GM12878 (cell line): ENCODE results near the gene LEMD2. TPM values are rescaled to one million over a fixed set of nuclear protein-coding genes. Genes with fewer than 3 reads are reported as not detected.
A peak's percentile ranks its signal among the peaks of the same experiment; 100 is the strongest.

Experiments
- ATAC-seq: fragments of 200-7000 bp; cut with Tn5 transposase; 3 replicates; pipeline ENCODE4 v1.9.1; 2020; ENCODE audit warnings: mild to moderate bottlenecking, moderate library complexity
- BruUV-seq: library from RNA; stranded (reverse); fragments of 400-500 nt; replicated peaks from 2 replicates; lab custom pipeline; 2021; lab: Mats Ljungman, UMichigan
- CTCF ChIA-PET: fragments of 300-600 bp; sonication (Branson Sonifier 250); formaldehyde crosslinking; extraction: SDS; loops from one replicate; lab custom pipeline; 2021; ENCODE audit warnings: inconsistent platforms; lab: Yijun Ruan, JAX
- POLR2A ChIA-PET: fragments of 350-600 bp; formaldehyde crosslinking; extraction: SDS; loops from one replicate; lab custom pipeline; 2021; ENCODE audit warnings: inconsistent platforms; lab: Charles Lee
- RAD21 ChIA-PET: fragments of 300-600 bp; sonication (Branson Sonifier 250); formaldehyde crosslinking; loops from one replicate; lab custom pipeline; 2023; ENCODE audit warnings: antibody characterized with exemption; ENCODE audit not compliant: unreplicated experiment; lab: Charles Lee
- SMC1A ChIA-PET: fragments of 300-600 bp; sonication (Branson Sonifier 250); formaldehyde crosslinking; loops from one replicate; lab custom pipeline; 2023; ENCODE audit not compliant: unreplicated experiment, uncharacterized antibody; lab: Charles Lee
- DNase-seq: peaks from one replicate; pipeline ENCODE4 v3.0.0-alpha.2; 2011; ENCODE audit warnings: low read depth, low spot score
- FAIRE-seq: peaks from 3 replicates; lab custom pipeline; 2011; peaks lifted over from hg19 to GRCh38; lab: Jason Lieb, UNC
- H2AFZ ChIP-seq: 2 replicates; pipeline ENCODE4 v1.6.0; 2011; ENCODE audit warnings: low read depth, low read length, control low read depth; ENCODE audit not compliant: control insufficient read depth
- H3K27ac ChIP-seq: 2 replicates; pipeline ENCODE4 v1.5.1; 2011; ENCODE audit warnings: control low read depth; ENCODE audit not compliant: control insufficient read depth, insufficient read depth
- H3K27me3 ChIP-seq, 2 experiments: replicated peaks in 1 of 2; 2 replicates each; pipeline versions ENCODE4 v1.6.0 to v1.6.1; 2011; ENCODE audit warnings: low read length in 1 of 2; ENCODE audit not compliant: control insufficient read depth in 2 of 2, insufficient read depth in 2 of 2
- H3K36me3 ChIP-seq, 2 experiments: 2 replicates each; pipeline ENCODE4 v1.5.1; 2011; ENCODE audit warnings: low read length in 1 of 2; ENCODE audit not compliant: control insufficient read depth in 2 of 2, insufficient read depth in 2 of 2
- H3K4me1 ChIP-seq: 2 replicates; pipeline ENCODE4 v1.6.1; 2011; ENCODE audit warnings: mild to moderate bottlenecking, low read length, moderate library complexity, mixed read lengths; ENCODE audit not compliant: control insufficient read depth, insufficient read depth
- H3K4me2 ChIP-seq: 2 replicates; pipeline ENCODE4 v1.6.0; 2011; ENCODE audit warnings: control low read depth; ENCODE audit not compliant: control insufficient read depth, insufficient read depth
- H3K4me3 ChIP-seq: fragments of 200-600 bp; sonication (generic); 2 replicates; pipeline ENCODE4 v1.5.1; 2016
- H3K79me2 ChIP-seq: 2 replicates; pipeline ENCODE4 v1.6.0; 2011; ENCODE audit warnings: low read length; ENCODE audit not compliant: control insufficient read depth, insufficient read depth
- H3K9ac ChIP-seq: 2 replicates; pipeline ENCODE4 v1.8.0; 2011; ENCODE audit warnings: low read length, control low read depth, mixed read lengths; ENCODE audit not compliant: control insufficient read depth, insufficient read depth
- H3K9me3 ChIP-seq: replicated peaks from 3 replicates; pipeline ENCODE4 v1.5.1; 2011; ENCODE audit warnings: mild to moderate bottlenecking, low read length; ENCODE audit not compliant: control insufficient read depth, insufficient read depth
- H4K20me1 ChIP-seq: 2 replicates; pipeline ENCODE4 v1.6.0; 2011; ENCODE audit not compliant: control insufficient read depth, insufficient read depth
- CTCF ChIP-seq, 3 experiments: IDR thresholded peaks in 2 of 3; conservative IDR thresholded peaks in 1 of 3; 2 replicates each; pipeline ENCODE4 v1.5.1; 2011; ENCODE audit warnings: low read depth in 3 of 3, low read length in 3 of 3, mild to moderate bottlenecking in 3 of 3, control low read depth in 2 of 3, moderate library complexity in 2 of 3, inconsistent platforms in 1 of 3, mixed read lengths in 1 of 3; ENCODE audit not compliant: control insufficient read depth in 2 of 3, insufficient read depth in 1 of 3; ENCODE audit errors: extremely low read depth in 1 of 3
- FOXM1 ChIP-seq: IDR thresholded peaks from 2 replicates; pipeline ENCODE4 v1.6.1; 2012; ENCODE audit warnings: low read depth, mild to moderate bottlenecking, inconsistent platforms, low read length, moderate library complexity
- NR2C2 ChIP-seq: IDR thresholded peaks from 2 replicates; pipeline ENCODE4 v1.6.1; 2011; ENCODE audit warnings: borderline replicate concordance, low read depth; ENCODE audit not compliant: control insufficient read depth, insufficient read length
- RCOR1 ChIP-seq: conservative IDR thresholded peaks from 2 replicates; pipeline ENCODE4 v1.6.1; 2012; ENCODE audit warnings: low read depth, low read length, improper control_type of control experiment
- ZNF24 ChIP-seq: fragments of 450-650 bp; IDR thresholded peaks from 2 replicates; pipeline ENCODE4 v1.6.1; 2017; ENCODE audit warnings: antibody characterized with exemption, mild to moderate bottlenecking
- WGBS: methylation state at CpG from one replicate; pipeline ENCODE4 v1.1.6; 2016; ENCODE audit warnings: low lambda C conversion rate; ENCODE audit not compliant: insufficient replicate concordance, insufficient coverage; ENCODE audit errors: missing lambda C conversion rate; 5-methylcytosine and 5-hydroxymethylcytosine counted together
- in situ Hi-C: fragments of 300-500 bp; cut with MboI; formaldehyde crosslinking; loops from 9 replicates; pipeline ENCODE4 v1.14.3; 2018; ENCODE audit warnings: mixed read lengths
- intact Hi-C: fragments of 100-400 bp; cut with micrococcal nuclease; formaldehyde crosslinking; loops from one replicate; pipeline ENCODE4 v1.14.2; 2022; ENCODE audit not compliant: unreplicated experiment
- polyA plus RNA-seq, 11 experiments: library from polyadenylated mRNA; depleted of rRNA in 4 of 11; unstranded in 6 of 11; stranded (reverse) in 5 of 11; fragments of >200 nt; fragmentation: Nextera tagmentation in 4 of 11; fragmentation: Illumina TruSeq in 1 of 11; extraction: Ambion mirVana in 4 of 11; extraction: Trizol in 1 of 11; gene quantifications; 1 replicate in 1 of 11; 2 replicates in 10 of 11; pipeline versions ENCODE4 v1.2.1 to v1.2.3, GENCODE V29; 2011 to 2016; ENCODE audit warnings: inconsistent platforms in 2 of 11, missing spikeins in 2 of 11, low read depth in 1 of 11
- total RNA-seq, 4 experiments: library from RNA; depleted of rRNA in 3 of 4; stranded (reverse); fragments of >200 nt in 3 of 4; fragmentation: Illumina TruSeq in 1 of 4; extraction: Trizol in 1 of 4; gene quantifications; 2 replicates each; pipeline versions ENCODE4 v1.2.1 to v1.2.3, GENCODE V29; 2013 to 2021
- TF ChIP-seq, protein P1 (sequence below): IDR thresholded peaks from 2 replicates; pipeline ENCODE4 v1.6.1; 2012; ENCODE audit warnings: mild to moderate bottlenecking, low read depth, low read length

LEMD2 gene
- total and polyA plus RNA-seq, 10 of the 15 experiments (the other 5 are each of a cell fraction or from before 2014, with no cell fraction given), result 0.45 to 47.1 (median 22.8) TPM

DNA sequence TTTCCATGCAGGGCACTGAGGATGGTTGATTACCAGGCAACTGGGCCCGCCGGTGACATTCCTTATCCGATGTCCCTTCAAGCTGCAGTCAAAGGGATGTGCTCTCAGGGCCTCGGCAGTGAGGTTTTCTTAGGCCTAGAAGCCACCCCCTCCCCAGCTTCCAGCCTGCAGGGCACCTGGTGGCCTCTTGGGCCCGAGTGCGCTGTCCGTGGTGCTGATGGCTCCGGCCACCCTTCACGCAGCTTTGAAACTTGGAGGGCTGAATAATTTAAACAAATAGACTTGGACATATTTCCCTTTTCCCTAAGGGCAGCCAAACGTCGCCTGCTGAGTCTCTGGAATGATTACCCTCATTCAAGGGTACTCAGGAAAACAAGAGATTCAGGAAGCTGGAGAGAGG lies 23.7 kb upstream of the LEMD2 start:
- ATAC-seq (peak; percentile 66), FAIRE-seq (peak; percentile 52), DNase-seq (no peak)
- TF ChIP-seq CTCF (IDR thresholded peaks at IDR 0.05 in 2 of 3, conservative IDR thresholded peaks at IDR 0.05 in 1 of 3; ENCODE audit: control insufficient read depth in 2 of 3, extremely low read depth in 1 of 3, insufficient read depth in 1 of 3, low read depth in 3 of 3, low read length in 3 of 3) (peak in 1 of 3 experiments; percentile 44; a peak in 1 of 6 replicates), FOXM1 (no peak), RCOR1 (peak; percentile 65; the same call in 1 of the 2 replicates), ZNF24 (no peak), NR2C2 (no peak)
- TF ChIP-seq, protein P1, sequence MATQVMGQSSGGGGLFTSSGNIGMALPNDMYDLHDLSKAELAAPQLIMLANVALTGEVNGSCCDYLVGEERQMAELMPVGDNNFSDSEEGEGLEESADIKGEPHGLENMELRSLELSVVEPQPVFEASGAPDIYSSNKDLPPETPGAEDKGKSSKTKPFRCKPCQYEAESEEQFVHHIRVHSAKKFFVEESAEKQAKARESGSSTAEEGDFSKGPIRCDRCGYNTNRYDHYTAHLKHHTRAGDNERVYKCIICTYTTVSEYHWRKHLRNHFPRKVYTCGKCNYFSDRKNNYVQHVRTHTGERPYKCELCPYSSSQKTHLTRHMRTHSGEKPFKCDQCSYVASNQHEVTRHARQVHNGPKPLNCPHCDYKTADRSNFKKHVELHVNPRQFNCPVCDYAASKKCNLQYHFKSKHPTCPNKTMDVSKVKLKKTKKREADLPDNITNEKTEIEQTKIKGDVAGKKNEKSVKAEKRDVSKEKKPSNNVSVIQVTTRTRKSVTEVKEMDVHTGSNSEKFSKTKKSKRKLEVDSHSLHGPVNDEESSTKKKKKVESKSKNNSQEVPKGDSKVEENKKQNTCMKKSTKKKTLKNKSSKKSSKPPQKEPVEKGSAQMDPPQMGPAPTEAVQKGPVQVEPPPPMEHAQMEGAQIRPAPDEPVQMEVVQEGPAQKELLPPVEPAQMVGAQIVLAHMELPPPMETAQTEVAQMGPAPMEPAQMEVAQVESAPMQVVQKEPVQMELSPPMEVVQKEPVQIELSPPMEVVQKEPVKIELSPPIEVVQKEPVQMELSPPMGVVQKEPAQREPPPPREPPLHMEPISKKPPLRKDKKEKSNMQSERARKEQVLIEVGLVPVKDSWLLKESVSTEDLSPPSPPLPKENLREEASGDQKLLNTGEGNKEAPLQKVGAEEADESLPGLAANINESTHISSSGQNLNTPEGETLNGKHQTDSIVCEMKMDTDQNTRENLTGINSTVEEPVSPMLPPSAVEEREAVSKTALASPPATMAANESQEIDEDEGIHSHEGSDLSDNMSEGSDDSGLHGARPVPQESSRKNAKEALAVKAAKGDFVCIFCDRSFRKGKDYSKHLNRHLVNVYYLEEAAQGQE, result peak; percentile 97
- H3K4me2 ChIP-seq, result no peak overlapping the region
- in situ Hi-C loops, result no loop called here
- H3K36me3 ChIP-seq, result no peaks in the 10 kb centered on the region
- WGBS, result 35% methylated on average over 11 of the region's 11 CpGs
- H3K9me3 ChIP-seq, result no peaks in the 10 kb centered on the region
- no peak overlapping the region for H3K9ac ChIP-seq
- H3K27ac ChIP-seq, result no peak overlapping the region
- ChIA-PET RAD21 (no interaction called here), SMC1A (interaction anchor here (0.7 kb wide), 1 partner anchor 96 kb away, joined by 3 read pairs; no protein-coding TSS in a partner anchor), CTCF (interaction anchor here (1.3 kb wide), 1 partner anchor 215 kb away, joined by 3 read pairs; no protein-coding TSS in a partner anchor), POLR2A (no interaction called here)
- no peak overlapping the region for H3K4me3 ChIP-seq
- no peaks in the 10 kb centered on the region for H3K4me1 ChIP-seq
- no TSS peak for BruUV-seq
- H3K79me2 ChIP-seq, result no peaks in the 10 kb centered on the region
- peaks cover 2 to 10% of the 10 kb centered on the region in 2 experiments; a peak in 3 of 4 replicates for H3K27me3 ChIP-seq
- intact Hi-C loops, result no loop called here
- H2AFZ ChIP-seq, result no peak overlapping the region
- H4K20me1 ChIP-seq, result peaks cover 1% of the 10 kb centered on the region; the same call in 1 of the 2 replicates
